GM21423 (cell line): ENCODE measurements around the gene GALNT16.

ENCODE experiments used
- ATAC-seq: cut with Tn5 transposase; IDR thresholded peaks from one replicate; pipeline ENCODE4 v1.9.1; 2021; ENCODE audit warnings: mild to moderate bottlenecking, moderate library complexity; ENCODE audit not compliant: unreplicated experiment

Gene GALNT16

DNA sequence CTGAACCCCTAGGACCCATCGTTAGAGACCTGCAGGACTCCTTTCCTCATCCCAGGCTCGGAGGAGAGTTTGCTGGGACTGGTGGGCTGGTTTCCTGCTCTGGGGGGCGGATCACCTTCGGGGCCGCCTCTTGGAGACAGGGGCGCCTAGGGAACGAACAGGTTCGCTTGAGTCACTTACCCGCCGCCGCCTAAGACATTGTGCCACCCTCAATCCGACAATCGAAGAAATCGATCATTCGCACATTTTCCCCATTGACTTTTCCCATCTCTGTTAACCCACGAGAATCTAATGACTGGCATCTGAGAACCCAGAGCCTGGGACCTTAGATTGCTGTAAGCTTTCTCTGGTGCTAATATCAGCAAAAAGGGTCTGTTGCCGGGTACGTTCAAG, 138.9 kb downstream of the GALNT16 start:
- no peak for ATAC-seq

DNA sequence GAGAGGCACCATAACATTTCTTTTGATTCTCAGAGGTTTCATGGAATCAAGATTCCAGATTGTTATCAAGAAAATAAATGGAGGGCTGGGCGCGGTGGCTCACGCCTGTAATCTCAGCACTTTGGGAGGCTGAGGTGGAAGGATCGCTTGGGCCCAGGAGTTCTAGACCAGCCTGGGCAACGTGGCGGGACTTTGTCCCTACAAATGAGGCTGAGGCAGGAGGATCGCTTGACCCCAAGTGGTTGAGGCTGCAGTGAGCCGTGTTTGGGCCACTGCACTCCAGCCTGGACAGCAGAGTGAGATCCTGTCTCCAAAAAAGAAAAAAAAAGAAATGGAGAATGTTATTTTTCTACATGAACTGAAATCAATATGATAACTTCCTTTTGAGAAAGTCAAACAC, 139.8 kb downstream of the GALNT16 start:
- ATAC-seq = no peak

DNA sequence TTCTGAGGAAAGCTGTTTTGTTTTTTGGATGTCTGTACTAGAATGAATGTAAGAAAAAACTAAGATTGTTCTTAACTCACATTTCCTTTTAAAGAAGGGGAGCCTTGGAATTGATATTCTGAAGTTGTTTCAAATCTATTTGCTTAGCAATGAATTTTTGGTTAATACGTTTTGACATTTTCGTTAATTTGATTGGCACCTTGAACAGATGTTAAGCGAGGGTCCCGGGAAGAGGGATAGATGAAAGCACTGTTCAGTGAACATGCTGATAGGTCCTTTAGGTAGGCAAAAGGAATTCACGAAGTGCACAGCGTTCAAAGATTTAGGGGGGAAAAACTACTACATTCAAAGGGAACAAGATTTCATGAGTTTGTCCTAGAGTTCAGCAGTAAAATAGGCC, 140.2 kb downstream of the GALNT16 start:
- no peak for ATAC-seq

DNA sequence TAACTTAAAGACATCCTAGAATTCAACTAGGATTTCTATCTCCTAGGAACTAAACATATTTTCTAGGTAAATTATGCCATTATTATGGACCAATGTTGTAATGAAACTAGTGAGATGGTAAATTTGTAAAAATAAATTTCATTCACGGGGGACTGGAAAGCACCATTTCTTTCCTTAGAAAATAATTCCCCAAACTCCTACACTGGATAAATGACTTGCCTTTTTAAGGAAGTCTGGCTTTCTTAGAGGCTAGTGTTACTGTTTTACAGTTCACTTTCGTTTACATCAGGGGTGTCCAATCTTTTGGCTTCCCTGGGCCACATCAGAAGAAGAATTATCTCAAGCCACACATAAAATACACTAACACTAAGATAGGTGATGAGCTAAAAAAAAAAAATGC, 141.9 kb downstream of the GALNT16 start:
- no peak for ATAC-seq

DNA sequence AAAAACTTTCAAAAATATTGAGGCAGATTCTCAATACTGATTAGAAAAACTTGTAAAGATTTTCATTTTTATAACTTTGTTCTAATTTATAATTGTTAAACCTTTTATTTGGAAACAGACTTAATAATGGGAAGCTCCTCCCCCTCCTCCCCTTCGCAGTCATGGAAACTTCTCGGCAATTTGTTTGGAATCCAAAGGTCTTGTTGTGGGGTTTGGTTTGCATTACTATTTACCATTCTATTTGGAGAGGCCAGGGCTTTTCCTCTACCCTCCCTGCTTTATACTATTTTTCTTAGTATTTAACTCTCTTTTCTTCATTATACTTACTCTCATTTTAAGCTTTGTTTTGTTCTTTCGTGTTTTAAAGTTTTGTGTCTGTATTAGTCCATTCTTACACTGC, 144.5 kb downstream of the GALNT16 start:
- ATAC-seq = no peak

DNA sequence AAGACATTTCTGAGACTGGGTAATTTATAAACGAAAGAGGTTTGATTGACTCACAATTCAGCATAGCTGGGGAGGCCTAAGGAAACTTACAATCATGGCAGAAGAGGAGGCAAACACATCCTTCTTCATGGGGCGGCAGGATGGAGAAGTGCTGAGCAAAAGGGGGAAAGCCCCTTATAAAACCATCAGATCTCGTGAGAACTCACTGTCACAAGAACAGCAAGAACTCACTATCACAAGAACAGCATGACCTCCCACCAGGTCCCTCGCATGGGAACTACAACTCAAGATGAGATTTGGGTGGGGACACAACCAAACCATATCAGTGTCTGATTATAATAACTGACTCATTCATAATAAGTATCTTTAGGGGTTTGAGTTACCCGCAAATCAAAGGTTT, 144.9 kb downstream of the GALNT16 start:
- no peak for ATAC-seq

DNA sequence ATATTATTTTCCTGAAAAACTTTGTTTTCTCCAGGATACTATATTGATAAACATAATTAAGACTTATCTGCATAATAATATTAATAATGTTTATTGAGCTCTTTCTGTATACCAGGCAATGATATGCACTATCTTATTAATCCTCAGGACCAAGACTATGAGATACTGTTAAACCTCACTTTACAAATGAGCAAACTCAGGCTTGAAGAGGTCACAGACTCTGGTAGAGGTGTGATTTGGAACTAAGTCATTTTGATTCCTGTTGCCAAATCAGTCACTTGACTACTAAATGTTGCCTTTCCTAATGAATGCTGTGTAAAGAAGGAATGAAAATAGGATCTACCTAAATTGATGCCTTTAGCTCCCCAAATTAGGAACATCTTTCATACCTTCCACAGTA, 145.8 kb downstream of the GALNT16 start:
- no peak for ATAC-seq
